ENCODE results near the gene TMEM120A. TPM values are rescaled to one million over a fixed set of nuclear protein-coding genes. Genes with fewer than 3 reads are reported as not detected.

The TMEM120A gene
- total and polyA plus RNA-seq, 4 experiments from 2014 or later: 24.1 to 38.1 (median 29.3) TPM

GRCh38 chr7:75985009-75985517 is 9.3 kb downstream of the TMEM120A start:
- Mint-ChIP-seq H3K27ac (no peak overlapping the region), H3K4me1 (peaks cover 0 to 6% (median 3%) of the 10 kb centered on the region in 4 donors), H3K27me3 (no peaks in the 10 kb centered on the region), H3K9me3 (no peaks in the 10 kb centered on the region), H3K4me3 (no peak overlapping the region), H3K36me3 (peaks cover 3 to 30% of the 10 kb centered on the region in 2 donors)
- ChIA-PET POLR2A (ENCODE audit: partially characterized antibody) (interaction anchor here (0.7 kb wide), 1 partner anchor 9 kb away, joined by 3 read pairs; the partner anchor contains the start of gene TMEM120A), CTCF (ENCODE audit: partially characterized antibody) (no interaction called here)
- intact Hi-C loops (cut with micrococcal nuclease): no loop called here
- no peak overlapping the region for H3K4me3 ChIP-seq (ENCODE audit: low read length in 2 of 2)
- no peaks in the 10 kb centered on the region for H3K9me3 ChIP-seq (ENCODE audit: control insufficient read depth in 1 of 2, low read length in 2 of 2)
- DNase-seq: no peak
- H3K27ac ChIP-seq (ENCODE audit: low read depth, low read length): no peak overlapping the region
- H3K36me3 ChIP-seq (ENCODE audit: insufficient read depth, low read length): peaks cover 11% of the 10 kb centered on the region
- no peaks in the 10 kb centered on the region for H3K27me3 ChIP-seq (ENCODE audit: insufficient read depth, low read length)
- H3K4me1 ChIP-seq (ENCODE audit: insufficient read depth, low read length): no peaks in the 10 kb centered on the region

DNA sequence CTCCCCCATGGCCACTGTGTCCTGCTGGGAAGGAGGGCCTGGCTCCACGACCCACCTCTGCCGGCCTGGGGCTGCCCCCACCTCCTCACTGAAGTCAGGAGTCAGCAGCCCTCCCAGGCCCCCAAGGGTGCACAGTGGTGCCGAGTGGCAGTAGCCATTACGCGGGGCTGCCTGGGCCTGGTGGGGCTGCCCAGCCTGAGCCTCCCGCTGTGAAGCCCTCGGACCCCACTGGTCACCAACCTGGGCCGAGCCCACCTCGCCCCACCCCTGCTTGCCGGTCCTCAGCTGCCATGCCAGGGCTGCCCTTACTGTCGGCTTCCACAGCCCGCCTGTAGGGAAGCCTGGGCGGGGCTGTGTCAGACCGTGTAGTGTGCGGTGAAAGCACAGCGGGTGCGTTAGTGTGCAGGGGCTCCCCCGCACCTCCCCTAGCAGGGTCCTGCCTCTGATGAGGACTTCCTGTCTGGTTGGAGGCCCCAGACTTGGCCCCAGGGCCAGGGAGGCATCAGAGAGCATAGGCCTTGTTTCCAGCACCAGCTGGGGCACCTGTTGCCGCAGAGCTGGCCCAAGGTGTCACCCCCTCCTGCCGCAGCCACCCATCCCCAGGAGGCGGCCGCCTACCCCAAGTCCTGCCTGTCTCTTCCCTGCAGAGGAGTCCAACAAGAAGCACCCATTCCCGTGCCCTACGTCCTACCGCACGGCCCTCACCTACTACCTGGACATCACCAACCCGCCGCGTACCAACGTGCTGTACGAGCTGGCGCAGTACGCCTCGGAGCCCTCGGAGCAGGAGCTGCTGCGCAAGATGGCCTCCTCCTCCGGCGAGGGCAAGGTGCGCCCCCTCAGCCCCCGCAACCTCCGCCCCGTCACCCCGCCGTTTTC is 10.0 kb downstream of the TMEM120A start:
- no peak for DNase-seq
- no peaks in the 10 kb centered on the region for H3K27me3 Mint-ChIP-seq
- H3K9me3 ChIP-seq (ENCODE audit: control insufficient read depth in 1 of 2, low read length in 2 of 2): no peaks in the 10 kb centered on the region
- H3K4me3 ChIP-seq (ENCODE audit: low read length in 2 of 2): no peak overlapping the region
- POLR2A ChIA-PET (ENCODE audit: partially characterized antibody): interaction anchor here (0.7 kb wide), 1 partner anchor 10 kb away, joined by 3 read pairs; the partner anchor contains the start of gene TMEM120A
- no peak overlapping the region for H3K27ac ChIP-seq (ENCODE audit: low read depth, low read length)
- H3K9me3 Mint-ChIP-seq: no peaks in the 10 kb centered on the region
- no peaks in the 10 kb centered on the region for H3K4me1 Mint-ChIP-seq
- CTCF ChIA-PET (ENCODE audit: partially characterized antibody): no interaction called here
- no peaks in the 10 kb centered on the region for H3K4me1 ChIP-seq (ENCODE audit: insufficient read depth, low read length)
- H3K36me3 Mint-ChIP-seq: peaks cover 3 to 34% of the 10 kb centered on the region in 2 donors
- H3K36me3 ChIP-seq (ENCODE audit: insufficient read depth, low read length): peaks cover 11% of the 10 kb centered on the region
- intact Hi-C loops (cut with micrococcal nuclease): no loop called here
- no peak overlapping the region for H3K27ac Mint-ChIP-seq
- no peaks in the 10 kb centered on the region for H3K27me3 ChIP-seq (ENCODE audit: insufficient read depth, low read length)
- no peak overlapping the region for H3K4me3 Mint-ChIP-seq

DNA sequence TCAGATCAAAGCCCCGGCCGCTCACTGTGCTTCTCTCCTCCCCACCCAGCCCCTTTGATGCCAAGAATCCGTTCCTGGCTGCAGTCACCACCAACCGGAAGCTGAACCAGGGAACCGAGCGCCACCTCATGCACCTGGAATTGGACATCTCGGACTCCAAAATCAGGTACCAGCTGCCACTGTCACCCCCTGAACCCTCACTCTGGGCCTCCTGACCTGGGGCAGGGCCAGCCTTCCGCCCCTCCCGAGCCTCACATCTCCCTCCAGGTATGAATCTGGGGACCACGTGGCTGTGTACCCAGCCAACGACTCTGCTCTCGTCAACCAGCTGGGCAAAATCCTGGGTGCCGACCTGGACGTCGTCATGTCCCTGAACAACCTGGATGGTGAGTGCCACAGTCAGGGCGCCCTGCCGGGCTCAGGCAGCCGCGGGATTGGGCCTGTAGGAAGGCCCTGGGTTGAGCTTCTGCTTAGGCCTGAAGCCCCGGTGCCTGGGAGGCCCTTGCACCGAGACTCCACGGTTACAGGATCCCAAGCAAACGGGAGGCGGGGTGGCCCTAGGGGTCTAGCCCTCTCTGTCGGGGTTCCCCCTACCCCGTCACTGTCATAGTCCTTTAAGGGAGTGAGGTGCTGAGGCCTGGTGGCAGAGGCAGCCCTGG is 10.8 kb downstream of the TMEM120A start:
- Mint-ChIP-seq H3K27me3 (no peaks in the 10 kb centered on the region), H3K4me3 (no peak overlapping the region), H3K36me3 (peaks cover 3 to 34% of the 10 kb centered on the region in 2 donors), H3K27ac (no peak overlapping the region), H3K4me1 (no peaks in the 10 kb centered on the region), H3K9me3 (no peaks in the 10 kb centered on the region)
- CTCF ChIA-PET (ENCODE audit: partially characterized antibody): no interaction called here
- Histone ChIP-seq H3K4me3 (ENCODE audit: low read length in 2 of 2) (no peak overlapping the region), H3K9me3 (ENCODE audit: control insufficient read depth in 1 of 2, low read length in 2 of 2) (no peaks in the 10 kb centered on the region), H3K36me3 (ENCODE audit: insufficient read depth, low read length) (peaks cover 11% of the 10 kb centered on the region), H3K4me1 (ENCODE audit: insufficient read depth, low read length) (no peaks in the 10 kb centered on the region), H3K27ac (ENCODE audit: low read depth, low read length) (no peak overlapping the region), H3K27me3 (ENCODE audit: insufficient read depth, low read length) (no peaks in the 10 kb centered on the region)
- POLR2A ChIA-PET (ENCODE audit: partially characterized antibody): no interaction called here
- intact Hi-C loops (cut with micrococcal nuclease): no loop called here
- DNase-seq: no peak

DNA sequence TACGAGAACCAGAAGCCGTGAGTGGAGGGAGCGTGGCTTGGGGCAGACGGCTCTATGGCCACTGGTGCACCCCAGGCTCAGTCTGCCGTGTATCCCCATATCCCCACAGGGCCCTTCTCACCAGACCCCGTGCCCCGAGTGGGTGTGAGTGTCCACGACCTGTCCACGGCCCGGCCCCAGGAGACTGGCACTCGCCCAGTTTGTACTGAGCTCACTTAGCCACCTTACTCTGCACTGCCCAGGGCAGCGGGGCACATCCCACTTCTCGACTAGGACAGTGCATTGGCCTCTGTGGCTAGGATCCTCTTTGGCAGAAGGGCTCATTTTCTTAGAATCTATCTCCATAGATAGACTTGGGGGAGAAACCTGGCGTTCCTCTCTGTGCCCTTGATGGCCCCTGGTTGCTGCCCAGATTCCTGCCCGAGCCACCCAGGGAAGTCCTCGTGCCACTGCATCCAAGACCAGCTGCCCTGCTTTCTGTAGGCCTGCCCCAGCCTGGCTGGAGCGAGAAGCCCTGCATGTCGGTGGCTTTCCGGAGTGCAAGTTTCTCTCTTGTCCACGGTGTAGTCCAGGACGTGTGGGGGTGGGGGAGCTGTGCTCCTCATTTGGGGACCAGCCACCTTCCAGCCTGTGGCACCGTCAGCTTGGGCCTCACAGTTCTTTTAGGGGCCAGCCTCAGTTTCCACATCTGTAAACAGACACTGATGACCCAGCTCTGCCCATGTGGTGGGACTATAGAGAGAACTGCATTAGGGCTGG is 11.9 kb downstream of the TMEM120A start:
- no peak overlapping the region for H3K4me3 ChIP-seq (ENCODE audit: low read length in 2 of 2)
- ChIA-PET POLR2A (ENCODE audit: partially characterized antibody) (interaction anchor here (0.9 kb wide), 1 partner anchor 66 kb away, joined by 3 read pairs; no protein-coding TSS in a partner anchor), CTCF (ENCODE audit: partially characterized antibody) (no interaction called here)
- H3K27me3 ChIP-seq (ENCODE audit: insufficient read depth, low read length): no peaks in the 10 kb centered on the region
- no peaks in the 10 kb centered on the region for H3K4me1 ChIP-seq (ENCODE audit: insufficient read depth, low read length)
- no peak for DNase-seq
- Mint-ChIP-seq H3K9me3 (no peaks in the 10 kb centered on the region), H3K27me3 (no peaks in the 10 kb centered on the region), H3K36me3 (peaks cover 3 to 34% of the 10 kb centered on the region in 2 donors), H3K4me1 (no peaks in the 10 kb centered on the region), H3K4me3 (no peak overlapping the region), H3K27ac (no peak overlapping the region)
- no peak overlapping the region for H3K27ac ChIP-seq (ENCODE audit: low read depth, low read length)
- peaks cover 11% of the 10 kb centered on the region for H3K36me3 ChIP-seq (ENCODE audit: insufficient read depth, low read length)
- no peaks in the 10 kb centered on the region for H3K9me3 ChIP-seq (ENCODE audit: control insufficient read depth in 1 of 2, low read length in 2 of 2)
- intact Hi-C loops (cut with micrococcal nuclease): no loop called here

- H3K36me3 Mint-ChIP-seq: peaks cover 0 to 26% of the 10 kb centered on the region in 2 donors
- H3K9me3 Mint-ChIP-seq: no peaks in the 10 kb centered on the region
- no peaks in the 10 kb centered on the region for H3K4me1 Mint-ChIP-seq
- DNase-seq: no peak
- H3K4me1 ChIP-seq (ENCODE audit: insufficient read depth, low read length): no peaks in the 10 kb centered on the region
- no peaks in the 10 kb centered on the region for H3K27me3 ChIP-seq (ENCODE audit: insufficient read depth, low read length)
- no peaks in the 10 kb centered on the region for H3K9me3 ChIP-seq (ENCODE audit: control insufficient read depth in 1 of 2, low read length in 2 of 2)
- ChIA-PET CTCF (ENCODE audit: partially characterized antibody) (no interaction called here), POLR2A (ENCODE audit: partially characterized antibody) (no interaction called here)
- H3K27me3 Mint-ChIP-seq: no peaks in the 10 kb centered on the region
- H3K36me3 ChIP-seq (ENCODE audit: insufficient read depth, low read length): peaks cover 6% of the 10 kb centered on the region
- H3K27ac Mint-ChIP-seq: no peak overlapping the region
- no peak overlapping the region for H3K4me3 Mint-ChIP-seq
- H3K4me3 ChIP-seq (ENCODE audit: low read length in 2 of 2): no peak overlapping the region
- no peak overlapping the region for H3K27ac ChIP-seq (ENCODE audit: low read depth, low read length)
- intact Hi-C loops (cut with micrococcal nuclease): no loop called here
Observed at GRCh38 chr7:75981453-75982305, 12.7 kb downstream of the TMEM120A start.

- no peaks in the 10 kb centered on the region for H3K9me3 ChIP-seq (ENCODE audit: control insufficient read depth in 1 of 2, low read length in 2 of 2)
- peaks cover 3% of the 10 kb centered on the region for H3K36me3 ChIP-seq (ENCODE audit: insufficient read depth, low read length)
- H3K27ac Mint-ChIP-seq: no peak overlapping the region
- ChIA-PET POLR2A (ENCODE audit: partially characterized antibody) (no interaction called here), CTCF (ENCODE audit: partially characterized antibody) (no interaction called here)
- peaks cover 0 to 25% of the 10 kb centered on the region in 2 donors for H3K36me3 Mint-ChIP-seq
- H3K4me3 Mint-ChIP-seq: no peak overlapping the region
- H3K27ac ChIP-seq (ENCODE audit: low read depth, low read length): no peak overlapping the region
- no peak for DNase-seq
- no peaks in the 10 kb centered on the region for H3K4me1 ChIP-seq (ENCODE audit: insufficient read depth, low read length)
- H3K27me3 ChIP-seq (ENCODE audit: insufficient read depth, low read length): no peaks in the 10 kb centered on the region
- H3K9me3 Mint-ChIP-seq: no peaks in the 10 kb centered on the region
- H3K4me1 Mint-ChIP-seq: no peaks in the 10 kb centered on the region
- intact Hi-C loops (cut with micrococcal nuclease): no loop called here
- H3K4me3 ChIP-seq (ENCODE audit: low read length in 2 of 2): no peak overlapping the region
- no peaks in the 10 kb centered on the region for H3K27me3 Mint-ChIP-seq
Observed at GRCh38 chr7:75981203-75981452, 13.3 kb downstream of the TMEM120A start.

Measured in CD4-positive, alpha-beta memory T cell (primary cell).